ENCODE data around the gene RGS1.

Gene RGS1

DNA sequence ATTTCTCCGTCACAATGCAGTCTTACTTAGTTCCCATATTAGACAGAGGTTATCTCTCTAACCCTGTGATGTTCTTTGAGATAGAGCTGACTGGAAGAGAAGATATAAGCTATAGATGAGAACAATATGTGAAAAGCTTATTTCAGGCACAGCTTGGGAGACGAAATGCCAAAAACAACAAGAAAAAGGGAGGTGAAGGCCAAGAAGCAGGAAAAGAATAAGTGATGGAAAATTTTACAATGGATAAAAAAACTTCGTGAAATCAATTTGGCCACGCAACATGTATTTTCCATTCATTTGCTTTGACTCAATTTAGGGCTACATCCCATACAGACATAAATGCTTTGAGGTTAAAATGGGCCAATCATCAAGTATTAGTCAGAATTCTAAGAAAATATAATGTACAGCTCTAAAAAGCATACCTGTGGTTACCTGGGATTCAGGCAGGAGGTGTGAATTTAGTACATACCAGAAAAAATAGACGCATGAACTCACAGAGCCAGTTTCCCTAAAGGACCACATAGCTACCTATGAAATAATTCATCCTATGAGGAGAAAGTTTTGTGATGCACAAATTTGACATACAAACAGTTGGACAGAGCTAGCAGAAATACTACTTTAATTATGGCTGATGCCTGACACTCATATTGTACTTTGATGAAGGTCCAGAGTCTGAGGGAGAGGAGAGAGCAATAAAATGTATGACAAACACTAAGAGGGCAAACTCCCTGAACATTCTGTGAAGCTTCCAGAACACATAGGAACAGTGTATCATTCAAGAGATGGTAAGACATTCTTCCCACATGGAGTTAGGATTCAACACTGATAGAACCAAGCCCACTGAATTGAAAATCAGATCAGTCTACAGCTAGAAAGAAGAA, 12.1 kb downstream of the RGS1 start:
- Histone ChIP-seq H3K4me1 (ENCODE audit: low read depth, poor library complexity, severe bottlenecking) (peaks cover 26% of the 10 kb centered on the region), H3K4me3 (IDR thresholded peaks at IDR 0.05; ENCODE audit: insufficient read depth, low read depth, low read length) (no peak overlapping the region), H2AFZ (ENCODE audit: low read depth) (no peak overlapping the region), H3K36me3 (ENCODE audit: insufficient read depth) (no peaks in the 10 kb centered on the region), H3K79me2 (ENCODE audit: insufficient read depth, low read depth) (no peaks in the 10 kb centered on the region), H3K27ac (no peak overlapping the region), H3K4me2 (no peak overlapping the region), H3K27me3 (ENCODE audit: insufficient read depth, low read depth) (no peaks in the 10 kb centered on the region), H4K20me1 (ENCODE audit: insufficient read depth) (no peaks in the 10 kb centered on the region), H3K9ac (no peak overlapping the region)
- TF ChIP-seq CTCF (conservative IDR thresholded peaks at IDR 0.05; ENCODE audit: low read depth, low read length): no peak

DNA sequence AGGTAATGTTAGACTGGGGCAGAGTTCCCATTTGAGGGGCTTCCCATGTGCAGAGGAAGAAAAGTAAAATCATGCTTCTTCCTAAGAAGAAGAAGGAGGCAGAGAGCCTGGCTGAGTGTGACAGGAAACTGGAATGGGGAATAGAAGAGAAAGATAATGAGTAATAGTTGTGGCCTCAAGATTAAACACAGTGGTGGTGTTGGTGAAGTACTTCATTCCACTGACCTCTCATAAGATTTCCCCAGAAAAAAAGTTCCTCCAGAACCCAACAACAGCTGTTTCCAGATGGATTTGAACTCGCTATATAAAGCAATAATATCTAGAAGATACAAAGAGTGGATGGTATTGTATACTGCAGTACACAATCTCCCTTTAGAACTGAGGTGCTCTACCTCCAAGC, 13.0 kb downstream of the RGS1 start:
- Histone ChIP-seq H3K4me1 (ENCODE audit: low read depth, poor library complexity, severe bottlenecking) (peaks cover 36% of the 10 kb centered on the region), H3K27ac (no peak overlapping the region), H4K20me1 (ENCODE audit: insufficient read depth) (no peaks in the 10 kb centered on the region), H3K4me3 (IDR thresholded peaks at IDR 0.05; ENCODE audit: insufficient read depth, low read depth, low read length) (no peak overlapping the region), H3K27me3 (ENCODE audit: insufficient read depth, low read depth) (no peaks in the 10 kb centered on the region), H3K79me2 (ENCODE audit: insufficient read depth, low read depth) (no peaks in the 10 kb centered on the region), H3K9ac (no peak overlapping the region), H3K4me2 (no peak overlapping the region), H3K36me3 (ENCODE audit: insufficient read depth) (no peaks in the 10 kb centered on the region), H2AFZ (ENCODE audit: low read depth) (no peak overlapping the region)
- TF ChIP-seq CTCF (conservative IDR thresholded peaks at IDR 0.05; ENCODE audit: low read depth, low read length): no peak

GRCh38 chr1:192589813-192590212, 14.2 kb downstream of the RGS1 start:
- H3K9ac ChIP-seq: no peak overlapping the region
- no peak for TF ChIP-seq CTCF (conservative IDR thresholded peaks at IDR 0.05; ENCODE audit: low read depth, low read length)
- H3K4me1 ChIP-seq (ENCODE audit: low read depth, poor library complexity, severe bottlenecking): peaks cover 42% of the 10 kb centered on the region
- H3K79me2 ChIP-seq (ENCODE audit: insufficient read depth, low read depth): no peaks in the 10 kb centered on the region
- no peak overlapping the region for H3K4me2 ChIP-seq
- H3K27me3 ChIP-seq (ENCODE audit: insufficient read depth, low read depth): no peaks in the 10 kb centered on the region
- no peak overlapping the region for H2AFZ ChIP-seq (ENCODE audit: low read depth)
- H3K27ac ChIP-seq: no peak overlapping the region
- H3K36me3 ChIP-seq (ENCODE audit: insufficient read depth): no peaks in the 10 kb centered on the region
- no peak overlapping the region for H3K4me3 ChIP-seq (IDR thresholded peaks at IDR 0.05; ENCODE audit: insufficient read depth, low read depth, low read length)
- no peaks in the 10 kb centered on the region for H4K20me1 ChIP-seq (ENCODE audit: insufficient read depth)

- H3K27me3 ChIP-seq (ENCODE audit: insufficient read depth, low read depth): no peaks in the 10 kb centered on the region
- no peaks in the 10 kb centered on the region for H3K36me3 ChIP-seq (ENCODE audit: insufficient read depth)
- H2AFZ ChIP-seq (ENCODE audit: low read depth): no peak overlapping the region
- H3K4me1 ChIP-seq (ENCODE audit: low read depth, poor library complexity, severe bottlenecking): peaks cover 58% of the 10 kb centered on the region
- TF ChIP-seq CTCF (conservative IDR thresholded peaks at IDR 0.05; ENCODE audit: low read depth, low read length): no peak
- H3K4me2 ChIP-seq: 0 out of 2 replicates have a peak overlapping the region, but pooled peaks have one; percentile 7
- H3K79me2 ChIP-seq (ENCODE audit: insufficient read depth, low read depth): no peaks in the 10 kb centered on the region
- no peak overlapping the region for H3K9ac ChIP-seq
- no peak overlapping the region for H3K27ac ChIP-seq
- no peak overlapping the region for H3K4me3 ChIP-seq (IDR thresholded peaks at IDR 0.05; ENCODE audit: insufficient read depth, low read depth, low read length)
- H4K20me1 ChIP-seq (ENCODE audit: insufficient read depth): no peaks in the 10 kb centered on the region
These were observed 16.9 kb downstream of the RGS1 start for GRCh38 chr1:192592517-192592916.
